SK-N-MC (cell line): ENCODE data around the gene ARL6IP4.

Source experiments
- EZH2 ChIP-seq: fragments of 200-600 bp; sonication (generic); IDR thresholded peaks from one replicate; pipeline ENCODE4 v1.6.1; 2017; ENCODE audit warnings: antibody characterized with exemption
- POLR2AphosphoS5 ChIP-seq: IDR thresholded peaks from 2 replicates; pipeline ENCODE4 v1.6.1; 2012; ENCODE audit warnings: mild to moderate bottlenecking, low read depth, low read length, borderline replicate concordance

GRCh38 chr12:122981587-122982476 lies 1.4 kb downstream of the ARL6IP4 start:
- TF ChIP-seq POLR2AphosphoS5 (no peak), EZH2 (no peak)
